Hepatic stellate cell (primary cell): ENCODE data around the gene MBNL1.

Source experiments
- DNase-seq: peaks from one replicate; pipeline ENCODE4 v3.0.0; 2011; ENCODE audit warnings: low spot score

The MBNL1 gene, protein sequence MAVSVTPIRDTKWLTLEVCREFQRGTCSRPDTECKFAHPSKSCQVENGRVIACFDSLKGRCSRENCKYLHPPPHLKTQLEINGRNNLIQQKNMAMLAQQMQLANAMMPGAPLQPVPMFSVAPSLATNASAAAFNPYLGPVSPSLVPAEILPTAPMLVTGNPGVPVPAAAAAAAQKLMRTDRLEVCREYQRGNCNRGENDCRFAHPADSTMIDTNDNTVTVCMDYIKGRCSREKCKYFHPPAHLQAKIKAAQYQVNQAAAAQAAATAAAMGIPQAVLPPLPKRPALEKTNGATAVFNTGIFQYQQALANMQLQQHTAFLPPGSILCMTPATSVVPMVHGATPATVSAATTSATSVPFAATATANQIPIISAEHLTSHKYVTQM

DNA sequence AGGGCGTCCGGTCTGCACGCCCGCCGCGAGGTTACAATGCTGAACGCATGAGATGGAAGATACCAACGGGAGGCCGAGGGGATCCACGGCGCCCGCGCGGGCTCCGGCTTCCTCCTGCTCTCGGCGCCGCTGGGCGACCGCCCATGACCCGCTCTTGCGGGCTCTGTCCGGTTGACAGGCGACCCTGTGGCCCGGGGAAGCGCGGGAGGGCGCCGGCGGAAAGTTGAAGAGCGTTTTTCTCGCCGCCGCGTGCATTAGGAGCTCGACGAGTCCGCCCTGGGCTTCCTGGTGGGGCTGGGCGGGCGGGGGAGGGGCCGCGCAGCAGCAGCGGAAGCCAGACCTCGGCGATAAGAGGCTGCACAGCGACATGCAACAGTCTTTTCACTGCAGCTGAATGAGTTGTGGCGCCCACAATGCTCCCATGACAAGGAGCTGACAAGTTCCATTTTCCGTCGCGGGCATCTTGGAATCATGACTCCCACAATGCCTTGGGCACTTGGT is at the start of gene MBNL1:
TSS of gene MBNL1 (plus strand) at position 375 of the 501 bp plus-strand sequence. CDS start 31,265 bp downstream, outside the sequence.
- peak; percentile 47 for DNase-seq

DNA sequence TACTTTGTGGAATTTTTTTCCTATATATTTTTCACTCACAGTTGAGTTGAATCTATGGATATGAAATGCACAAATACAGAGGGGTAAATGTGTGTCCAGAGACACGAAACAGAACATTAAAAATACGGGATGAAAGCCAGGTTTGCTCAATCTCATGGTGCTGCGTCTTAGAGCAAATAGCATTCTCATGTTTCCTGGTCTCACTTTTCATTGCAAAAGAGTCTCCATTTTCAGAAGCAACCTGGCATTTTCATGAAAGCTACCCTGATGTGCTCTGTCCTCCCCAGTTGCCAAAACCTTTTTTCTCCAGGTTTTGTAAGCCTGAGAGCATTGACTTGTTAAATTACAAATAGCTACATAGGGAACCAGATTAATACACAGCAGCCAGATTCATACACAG is 49.5 kb upstream of the MBNL1 start:
- no peak for DNase-seq

DNA sequence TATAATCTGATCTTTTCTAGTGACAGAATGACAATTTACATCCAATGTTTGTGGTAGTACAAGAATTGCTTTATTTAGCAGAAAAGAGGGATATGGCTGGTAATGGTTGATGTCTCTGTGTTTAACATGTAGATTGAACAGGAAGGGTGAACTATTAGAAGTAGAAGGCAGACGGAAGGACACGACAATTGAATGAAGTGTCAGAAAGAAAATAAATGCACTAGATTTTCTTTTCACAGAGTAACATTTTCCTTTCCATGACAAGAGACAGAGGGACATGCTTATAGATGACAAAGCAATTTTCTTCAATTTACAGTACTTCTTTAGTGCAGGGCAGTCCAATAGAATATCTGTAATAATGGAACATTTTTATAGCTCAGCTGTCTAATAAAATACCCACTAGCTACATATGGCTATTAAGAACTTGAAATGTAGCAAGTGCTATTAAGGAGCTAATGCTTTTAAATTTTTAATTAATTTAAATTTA is 48.9 kb upstream of the MBNL1 start:
- no peak for DNase-seq

DNA sequence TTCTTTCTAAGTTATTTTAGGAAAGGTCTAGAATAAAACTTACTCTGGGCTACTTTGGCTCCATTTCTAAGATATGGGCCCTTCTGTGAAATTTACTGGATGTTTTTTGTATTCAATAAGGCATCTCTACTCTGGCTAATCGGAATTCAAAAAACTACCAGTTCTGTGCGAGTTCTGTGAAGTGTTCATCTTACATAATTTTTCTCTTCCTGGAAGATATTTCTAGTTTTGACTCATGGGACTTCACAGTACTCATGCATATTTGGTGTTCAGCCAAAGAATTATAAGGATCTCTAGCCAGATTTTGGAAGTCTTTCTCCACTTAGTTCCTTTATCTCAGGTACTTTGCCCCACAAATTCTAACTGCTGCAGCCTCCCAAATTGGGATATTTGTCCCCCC is 46.4 kb upstream of the MBNL1 start:
- DNase-seq, result peak; percentile 59

DNA sequence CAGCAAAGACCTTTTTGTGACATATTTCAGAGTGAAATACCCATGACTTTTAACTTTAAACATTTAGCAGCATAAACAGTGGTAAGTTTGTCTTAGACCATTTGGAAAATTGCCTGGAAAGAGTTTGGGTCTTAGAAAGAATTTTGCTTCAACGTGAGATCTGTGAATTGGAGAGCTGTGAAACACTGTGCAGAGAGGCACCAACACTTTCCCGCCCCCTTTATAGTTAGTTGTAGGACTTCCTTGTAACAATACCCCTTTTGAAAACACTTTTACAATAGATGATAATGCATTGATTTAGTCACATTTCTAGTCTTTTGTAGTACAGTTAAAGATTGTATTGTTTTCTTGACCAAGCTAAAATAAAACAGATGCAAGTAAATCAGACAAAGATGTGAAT is 43.5 kb upstream of the MBNL1 start:
- DNase-seq, result no peak

DNA sequence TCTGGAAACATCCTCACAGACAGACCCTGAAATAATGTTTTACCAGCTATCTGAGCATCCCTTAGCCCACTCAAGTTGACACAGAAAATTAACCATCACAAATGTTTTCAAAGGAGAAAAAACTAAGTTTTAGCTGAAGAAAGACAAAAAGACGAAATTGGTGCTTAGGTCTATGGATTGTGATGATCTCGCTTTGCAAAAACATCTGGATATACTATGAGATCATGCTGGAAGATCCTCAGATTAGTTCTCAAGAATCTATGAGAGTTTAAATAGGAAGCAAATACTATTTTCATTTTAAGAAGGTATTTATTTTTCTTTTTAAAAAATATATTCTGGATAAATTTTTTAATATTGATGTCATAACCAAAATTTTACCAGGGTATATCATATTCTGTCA is 42.6 kb upstream of the MBNL1 start:
- no peak for DNase-seq

DNA sequence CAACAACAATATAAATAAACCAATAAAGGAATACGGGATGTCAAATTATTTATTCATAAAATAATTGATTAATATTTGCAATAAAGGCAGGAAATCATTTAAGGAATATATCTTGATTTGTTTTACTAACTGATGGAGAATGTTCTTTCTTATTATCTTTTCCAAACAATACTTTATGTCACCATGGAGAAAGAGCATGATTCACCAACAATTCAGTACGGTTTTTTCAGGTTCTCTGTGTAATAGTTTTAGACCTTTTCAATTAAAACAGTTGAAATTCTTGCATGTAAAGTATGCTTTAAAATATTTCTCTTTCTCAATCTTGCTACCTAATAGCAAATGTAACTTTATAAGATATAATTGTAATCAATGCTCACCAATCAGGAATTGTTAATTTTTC is 41.7 kb upstream of the MBNL1 start:
- DNase-seq, result no peak

DNA sequence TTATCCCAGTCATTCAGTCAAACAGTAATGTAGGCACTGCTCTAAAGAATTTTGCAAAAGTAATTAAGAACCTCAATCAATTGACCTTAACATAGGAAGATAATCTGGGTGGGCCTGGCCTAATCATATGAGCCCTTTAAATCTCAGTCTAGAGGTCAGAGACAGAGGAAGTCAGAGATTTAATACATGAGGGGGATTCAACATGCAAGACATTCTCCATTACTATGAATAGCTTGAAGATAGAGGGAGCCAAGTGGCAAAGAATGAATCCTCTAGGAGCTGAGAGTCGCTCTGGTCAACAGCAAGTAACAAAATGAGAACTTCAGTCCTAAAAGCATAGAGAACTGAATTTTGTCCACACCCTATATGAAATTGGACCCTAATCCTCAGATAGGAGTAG is 39.0 kb upstream of the MBNL1 start:
- no peak for DNase-seq

DNA sequence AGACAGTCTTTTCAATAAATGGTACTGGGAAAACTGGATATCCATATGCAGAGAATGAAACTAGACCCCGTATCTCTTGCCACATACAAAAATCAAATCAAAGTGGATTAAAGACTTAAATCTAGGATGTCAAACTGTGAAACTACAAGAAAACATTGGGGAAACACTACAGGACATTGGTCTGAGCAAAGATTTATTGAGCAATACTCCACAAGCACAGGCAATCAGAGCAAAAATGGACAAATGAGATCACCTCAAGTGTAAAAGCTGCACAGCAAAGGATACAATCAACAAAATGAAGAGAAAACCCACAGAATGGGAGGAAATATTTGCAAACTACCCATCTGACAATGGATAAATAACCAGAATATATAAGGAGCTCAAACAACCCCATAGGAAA is 38.4 kb upstream of the MBNL1 start:
- DNase-seq, result no peak

DNA sequence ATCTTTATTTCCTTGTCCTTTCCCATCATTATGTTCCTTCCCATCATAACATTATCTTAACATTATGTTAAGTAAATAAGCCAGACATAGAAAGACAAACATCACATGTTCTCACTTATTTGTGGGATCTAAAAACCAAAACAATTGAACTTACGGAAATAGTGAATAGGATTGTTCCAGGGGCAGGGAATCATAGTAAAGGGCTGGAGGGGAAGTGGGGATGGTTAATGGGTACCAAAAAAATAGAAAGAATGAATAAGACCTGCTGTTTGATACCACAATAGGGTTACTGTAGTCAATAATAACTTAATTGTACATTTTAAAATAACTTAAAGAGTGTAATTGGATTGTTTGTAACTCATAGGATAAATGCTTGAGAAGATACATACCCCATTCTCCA is 36.7 kb upstream of the MBNL1 start:
- DNase-seq, result no peak

DNA sequence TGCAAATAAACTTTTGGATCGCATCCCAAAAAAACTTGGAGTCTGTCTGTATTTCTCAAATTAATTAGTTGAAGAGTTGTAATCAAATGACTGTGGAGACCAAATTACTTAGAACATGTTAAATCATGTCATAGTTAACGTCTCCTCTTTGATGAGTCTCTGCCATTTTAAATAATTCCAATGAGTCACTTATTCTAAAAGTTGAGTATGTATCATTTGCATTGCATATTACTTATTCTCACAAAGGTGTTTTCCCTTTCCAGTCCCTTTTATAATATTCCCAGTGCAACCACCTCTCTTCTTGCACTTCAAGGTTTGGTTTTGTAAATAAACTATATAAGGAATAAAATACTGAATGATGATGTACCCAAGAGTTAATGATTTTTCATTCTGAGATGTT is 36.0 kb upstream of the MBNL1 start:
- no peak for DNase-seq

DNA sequence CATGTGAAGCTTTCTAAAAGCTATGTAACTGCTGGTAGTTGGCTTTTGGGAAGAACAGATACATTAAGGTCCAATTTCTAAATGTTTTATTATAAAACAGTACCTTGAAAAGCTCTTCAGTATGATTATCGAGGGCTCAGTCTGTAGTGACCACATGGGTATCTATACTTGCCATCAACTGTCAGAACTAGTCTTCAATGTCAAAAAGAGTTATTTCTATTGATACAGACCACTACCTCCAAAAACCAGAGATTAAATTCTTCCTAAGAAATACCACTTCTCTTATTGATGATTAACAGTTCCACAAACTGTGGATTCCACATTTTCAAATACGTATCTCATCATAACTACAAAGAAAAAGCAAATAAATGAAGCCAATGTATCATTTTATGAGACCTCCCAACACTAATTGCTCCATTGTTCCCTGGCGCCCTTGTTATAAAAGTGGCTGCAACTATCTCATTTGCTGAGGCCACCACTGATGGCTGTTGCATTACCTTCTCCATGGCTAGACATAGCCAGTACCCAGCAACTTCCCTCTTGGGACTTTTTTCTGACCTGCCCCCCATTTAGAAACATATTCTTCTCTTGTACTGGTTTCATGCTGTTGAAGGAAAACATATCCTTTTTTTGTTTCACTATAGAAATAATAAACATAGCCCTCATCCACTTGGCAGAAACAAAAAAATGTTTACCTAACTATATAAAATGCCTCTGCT is 33.9 kb upstream of the MBNL1 start:
- no peak for DNase-seq

DNA sequence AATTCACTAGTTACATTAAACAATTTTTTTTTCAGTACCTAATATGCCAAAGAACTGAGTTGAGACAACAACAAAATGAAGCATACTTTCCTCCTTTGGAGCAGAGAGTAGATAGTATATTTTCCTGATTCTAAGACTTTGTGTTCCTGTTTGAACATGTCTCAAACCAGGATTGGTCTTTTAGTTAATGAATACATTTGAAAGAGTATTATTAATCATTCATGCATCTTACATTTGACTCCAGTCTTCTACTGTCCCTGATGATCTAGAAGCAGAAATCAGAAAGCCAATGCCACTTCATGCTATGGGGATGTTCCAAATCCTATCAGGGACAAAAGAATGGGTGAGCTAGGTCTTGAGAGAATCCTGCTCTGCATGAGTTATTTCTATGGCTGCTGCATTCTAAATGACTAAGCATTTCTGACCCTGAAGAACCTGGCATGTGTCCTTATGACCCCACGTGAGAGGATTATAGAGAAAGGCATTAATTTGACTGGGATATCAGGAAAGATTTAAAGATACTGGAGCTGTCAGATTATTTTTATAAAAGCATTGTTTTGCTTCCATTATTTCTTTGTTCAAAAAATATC is 32.9 kb upstream of the MBNL1 start:
- no peak for DNase-seq

DNA sequence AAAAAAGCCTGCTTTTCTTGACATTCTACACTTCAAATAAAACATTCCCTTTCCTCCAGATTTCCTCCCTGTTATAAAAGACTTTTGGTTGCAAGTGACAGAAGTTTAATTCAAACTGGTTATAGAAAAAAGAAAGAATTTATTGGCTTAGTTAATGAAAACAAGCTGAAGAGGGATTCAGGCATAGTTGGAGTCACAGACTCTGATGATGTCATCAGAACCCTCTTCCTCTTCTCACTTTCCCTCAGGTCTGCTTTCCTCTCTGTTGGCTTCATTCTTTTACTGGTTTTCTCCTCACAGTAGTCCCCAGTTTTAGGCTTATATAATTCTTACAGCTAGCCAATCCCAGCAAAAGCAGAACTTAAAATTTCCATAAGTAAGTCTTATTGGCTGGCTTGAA is 32.0 kb upstream of the MBNL1 start:
- no peak for DNase-seq

DNA sequence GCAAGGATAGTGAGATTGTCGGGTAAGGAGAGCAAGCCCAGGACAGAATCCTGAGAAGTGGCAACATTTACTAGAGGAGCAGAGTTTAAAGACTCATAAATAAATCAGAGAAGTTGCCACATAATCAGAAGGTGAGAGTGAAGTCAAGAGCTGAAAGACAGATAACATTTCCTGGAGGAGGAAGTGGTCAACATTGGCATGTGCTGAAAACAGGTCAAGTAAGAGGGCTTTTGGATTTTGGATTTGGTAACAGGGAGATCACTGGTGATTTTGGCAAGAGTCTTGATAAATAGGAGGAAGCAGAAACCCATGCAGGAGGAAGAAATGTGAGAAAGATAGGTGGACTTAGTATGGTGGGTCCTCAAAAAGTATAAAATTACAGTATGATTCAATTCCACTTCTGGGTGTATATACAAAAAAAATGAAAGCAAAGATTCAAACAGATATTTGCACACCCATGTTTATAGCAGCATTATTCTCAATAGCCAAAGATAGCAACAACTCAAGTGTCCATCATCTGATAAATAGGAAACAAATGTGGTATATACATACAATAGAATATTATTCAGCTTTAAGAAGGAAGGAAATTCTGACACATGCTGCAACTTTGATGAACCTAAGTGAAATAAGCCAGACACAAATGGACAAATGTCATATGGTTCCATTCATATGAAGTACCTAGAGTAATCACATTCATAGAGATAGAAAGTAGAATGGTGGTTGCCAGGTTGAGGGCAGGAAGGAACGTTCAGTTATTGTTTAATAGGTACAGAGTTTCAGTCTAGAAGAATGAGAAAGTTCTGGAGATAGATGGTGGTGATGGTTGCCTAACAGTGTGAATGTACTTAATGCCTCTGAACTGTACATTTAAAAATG is 27.3 kb upstream of the MBNL1 start:
- DNase-seq, result no peak

DNA sequence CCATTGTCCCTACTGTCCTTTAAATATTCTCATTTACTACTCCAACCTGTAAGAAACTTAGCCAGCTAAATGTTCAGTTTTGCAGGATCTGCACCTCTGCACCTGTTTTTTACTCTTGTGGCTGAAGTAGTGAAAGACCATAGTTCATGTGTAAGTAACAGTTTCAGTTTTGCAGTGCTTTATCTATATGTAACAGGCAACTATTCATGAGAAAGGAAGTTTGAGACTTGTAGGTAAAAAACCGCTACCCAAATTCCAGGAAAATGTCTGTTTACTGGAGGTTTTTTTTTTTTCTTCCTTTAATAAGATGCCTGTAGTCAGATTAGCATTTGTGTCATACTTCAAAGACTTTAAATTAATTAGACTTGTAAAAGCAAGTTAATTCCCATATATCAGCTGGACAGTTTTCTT is 25.4 kb upstream of the MBNL1 start:
- no peak for DNase-seq

DNA sequence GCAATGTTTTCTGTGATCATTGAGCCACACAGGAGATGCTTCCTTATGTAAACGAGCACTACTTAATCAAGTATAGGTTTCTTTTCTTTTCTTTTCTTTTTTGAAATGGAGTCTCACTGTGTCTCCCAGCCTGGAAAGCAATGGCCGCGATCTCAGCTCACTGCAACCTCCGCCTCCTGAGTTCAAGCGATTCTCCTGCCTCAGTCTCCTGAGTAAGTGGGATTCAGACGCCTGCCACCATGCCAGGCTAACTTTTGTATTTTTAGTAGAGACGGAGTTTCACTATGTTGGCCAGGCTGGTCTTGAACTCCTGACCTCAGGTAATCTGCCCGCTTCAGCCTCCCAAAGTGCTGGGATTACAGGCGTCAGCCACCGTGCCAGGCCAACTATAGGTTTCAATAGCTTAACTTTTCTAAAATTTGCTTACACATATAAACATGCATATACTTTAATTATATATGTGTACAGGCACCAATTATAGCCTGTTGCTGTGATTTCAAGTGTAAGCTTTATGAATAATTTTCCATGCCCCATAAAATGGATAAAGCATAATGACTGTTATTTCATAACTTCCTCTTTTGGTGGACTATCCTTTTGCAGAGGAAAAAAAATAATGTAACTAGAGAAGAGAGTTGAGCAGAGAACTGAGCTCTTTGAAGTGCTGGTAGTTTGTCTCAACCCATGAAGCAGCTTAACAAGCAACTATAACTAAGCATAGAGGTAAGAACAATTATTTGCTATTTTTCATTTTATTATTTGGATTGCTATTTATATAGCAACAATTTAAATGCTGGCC is 24.8 kb upstream of the MBNL1 start:
- no peak for DNase-seq

DNA sequence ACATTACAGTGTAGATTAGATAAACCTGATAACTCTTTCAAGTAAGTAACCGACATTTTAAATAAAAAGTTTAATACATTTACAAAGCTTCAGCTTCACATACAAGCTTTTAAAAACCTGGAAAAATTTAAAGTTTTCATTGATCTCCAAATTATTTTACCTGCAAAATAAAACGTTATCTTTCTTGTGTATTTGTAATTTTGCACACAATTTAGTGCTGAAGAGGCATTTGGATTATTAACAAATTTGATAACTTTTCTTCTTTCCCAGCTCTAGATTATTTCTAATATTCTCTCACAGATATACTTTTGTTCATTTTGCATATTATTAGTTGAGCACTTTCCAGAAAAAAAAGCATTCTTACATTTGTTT is 24.2 kb upstream of the MBNL1 start:
- no peak for DNase-seq

DNA sequence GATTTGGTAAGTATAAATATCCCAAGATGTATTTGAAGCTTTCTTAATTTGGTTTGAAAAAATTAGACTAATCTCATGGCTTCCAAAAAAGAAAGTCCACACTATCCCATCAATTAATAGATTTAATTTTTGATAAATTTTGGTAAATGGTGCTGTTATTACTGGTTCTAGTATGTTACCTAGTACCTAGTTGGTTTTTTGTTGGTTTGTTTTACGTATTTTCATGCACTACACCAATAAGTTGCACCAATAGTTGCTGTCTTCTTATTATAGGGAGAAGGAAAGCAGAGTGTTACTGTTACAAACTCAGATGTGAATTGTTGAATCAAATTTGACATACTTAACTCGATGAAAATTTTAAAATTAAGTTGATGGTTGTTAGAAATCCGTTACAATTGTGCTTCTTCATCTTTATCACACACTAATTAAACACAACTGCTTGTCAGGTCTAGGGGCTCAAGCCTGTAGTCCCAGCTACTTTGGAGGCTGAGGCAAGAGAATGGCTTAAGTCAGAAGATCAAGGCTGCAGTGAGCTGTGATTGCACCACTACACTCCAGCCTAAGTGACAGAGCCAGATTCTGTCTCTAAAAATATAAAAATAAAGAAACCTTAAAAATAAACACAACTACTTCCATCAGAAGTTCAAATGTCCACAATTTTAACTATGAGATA is 23.1 kb upstream of the MBNL1 start:
- DNase-seq, result no peak

DNA sequence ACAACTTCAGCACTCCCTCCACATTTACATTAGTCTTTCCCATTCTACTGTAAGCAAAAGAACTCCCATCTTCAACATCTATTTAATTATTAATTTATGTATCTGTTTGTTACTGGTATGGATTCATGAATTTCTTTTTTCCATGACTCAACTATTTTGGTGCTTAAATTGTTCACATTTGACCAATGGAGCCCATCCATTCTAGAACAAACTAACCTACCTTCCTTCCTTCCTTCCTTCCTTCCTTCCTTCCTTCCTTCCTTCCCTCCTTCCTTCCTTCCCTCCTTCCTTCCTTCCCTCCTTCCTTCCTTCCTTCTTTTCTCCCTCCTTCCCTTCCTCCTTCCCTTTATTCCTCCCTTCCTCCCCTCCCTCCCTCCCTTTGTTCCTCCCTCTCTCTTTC is 16.8 kb upstream of the MBNL1 start:
- DNase-seq, result no peak

DNA sequence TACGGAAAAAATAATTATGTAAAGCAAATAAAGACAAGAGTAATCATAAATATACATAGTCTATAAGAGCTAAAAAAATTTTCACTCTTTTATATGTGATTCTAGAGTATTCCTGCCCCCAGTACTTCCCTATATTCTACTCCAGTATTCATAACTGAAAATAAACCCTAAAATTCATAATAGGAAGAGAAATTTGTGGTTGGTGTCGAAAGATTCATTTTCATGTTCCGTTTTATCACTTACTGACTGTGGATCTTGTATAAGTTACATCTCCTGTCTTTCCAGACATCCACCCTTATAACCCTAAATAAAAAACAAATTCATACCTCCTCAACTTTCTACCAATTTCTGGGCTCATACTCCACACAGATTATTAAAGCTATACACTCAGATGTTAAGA is 16.0 kb upstream of the MBNL1 start:
- DNase-seq, result no peak
